K562 treated with DMSO at 1 percent for 12 hours (cell line): ENCODE data around the gene MIDN. TPM values are rescaled to one million over a fixed set of nuclear protein-coding genes. Genes with fewer than 3 reads are reported as not detected.

ENCODE experiments used
- total RNA-seq: library from RNA; unstranded; fragments of 300-600 nt; gene quantifications from 2 replicates; pipeline ENCODE4 v1.2.3, GENCODE V29; 2022; ENCODE audit not compliant: insufficient read depth

Gene MIDN
- total RNA-seq, result 28.3 and 68.2 TPM in 2 replicates

DNA sequence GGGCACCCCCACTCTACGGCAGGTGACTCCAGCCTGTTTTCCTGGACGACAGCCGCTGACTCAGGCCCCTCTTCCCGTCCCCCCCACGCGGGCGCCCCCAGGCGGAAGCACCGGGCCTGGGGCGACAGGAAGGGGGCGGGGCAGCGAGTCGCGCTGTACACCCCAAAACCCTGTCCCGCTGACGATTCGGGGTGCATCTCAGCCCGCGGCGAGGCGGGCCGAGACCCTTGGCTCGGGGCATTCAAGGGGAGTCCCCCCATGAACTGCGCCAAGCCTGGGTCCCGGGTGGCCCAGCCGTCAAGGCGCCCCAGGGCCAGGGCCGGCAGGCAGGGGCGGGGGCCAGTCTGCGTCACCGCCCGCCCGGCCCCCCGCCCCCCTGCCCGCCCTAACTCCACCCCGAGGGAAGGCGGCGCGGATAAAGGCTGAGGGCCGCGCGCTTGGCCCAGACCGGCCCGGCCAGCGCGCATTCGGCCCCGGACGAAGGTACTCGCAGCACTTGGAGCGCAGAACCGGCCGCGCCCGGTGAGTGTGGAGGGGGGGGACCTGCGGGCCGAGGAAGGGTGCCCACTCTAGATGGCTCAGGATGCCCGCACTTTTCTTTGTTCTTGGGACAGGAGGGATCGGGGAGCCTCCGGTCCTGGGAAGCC, at the start of gene MIDN:
Gene MIDN (plus strand): TSS at position 445 of the 647 bp plus-strand sequence. CDS start 1,714 bp downstream, outside the sequence.

GRCh38 chr19:1205114-1206099, 43.0 kb upstream of the MIDN start, which contains the start of gene STK11:
TSS of gene STK11 (plus strand) at chr19:1205778. CDS start at chr19:1206914, 1,136 bp downstream.

DNA sequence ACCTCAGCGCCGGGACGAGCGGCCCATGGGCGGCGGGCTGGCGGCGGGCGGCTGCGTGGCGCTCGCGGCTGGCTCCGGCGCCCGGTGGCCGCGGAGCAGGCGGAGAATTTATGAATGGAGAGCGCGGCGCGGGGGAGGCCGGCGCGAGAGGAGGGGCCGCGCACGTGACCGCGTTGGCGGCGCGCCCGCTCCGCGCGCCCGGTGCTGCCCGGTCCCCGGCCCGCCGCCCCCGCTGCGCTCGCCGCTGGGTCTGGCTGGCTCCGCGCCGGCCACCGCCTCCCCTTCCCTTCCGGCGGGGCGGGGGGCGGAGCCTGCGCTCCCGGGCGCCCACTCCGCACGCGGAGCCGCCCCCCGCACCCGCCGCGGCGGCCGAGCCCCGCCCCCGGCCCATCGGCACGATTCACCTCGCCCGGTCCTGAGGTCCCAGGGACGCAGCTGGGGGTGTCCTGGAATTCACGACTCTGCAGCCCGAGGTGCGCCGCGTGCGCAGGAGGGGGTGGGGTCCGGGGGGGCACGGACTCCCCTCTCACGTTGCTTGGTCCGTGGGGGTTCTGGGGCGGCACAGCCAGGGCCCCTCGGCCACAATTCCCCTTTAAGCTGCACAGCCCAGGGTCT, 10.5 kb upstream of the MIDN start, which contains the start of gene CBARP:
Gene CBARP (minus strand): TSS at position 252 of the 615 bp plus-strand sequence. CDS start 1,905 bp downstream, outside the sequence.

GRCh38 chr19:1241417-1242095, 6.8 kb upstream of the MIDN start, which contains the start of gene ATP5F1D:
TSS of gene ATP5F1D (plus strand) at chr19:1241751. CDS start at chr19:1241851, 100 bp downstream.

DNA sequence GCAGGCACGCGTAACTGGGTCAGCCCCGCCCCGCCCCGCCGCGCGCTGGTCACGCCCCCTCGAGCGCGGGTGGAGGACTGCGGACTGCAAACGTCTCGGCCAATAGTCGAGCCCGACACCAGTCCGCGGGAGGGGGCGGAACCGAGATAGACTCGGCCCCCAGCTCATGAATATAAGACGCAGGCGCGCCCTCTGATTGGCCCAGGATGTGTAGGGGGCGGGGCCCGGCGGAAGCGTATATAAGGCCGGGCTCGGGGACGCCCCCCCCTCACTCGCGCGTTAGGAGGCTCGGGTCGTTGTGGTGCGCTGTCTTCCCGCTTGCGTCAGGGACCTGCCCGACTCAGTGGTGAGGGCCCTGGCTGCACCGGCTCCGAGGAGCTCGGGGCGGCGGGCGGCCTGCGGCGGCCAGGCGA, 20.7 kb downstream of the MIDN start, which contains the start of gene CIRBP:
Gene CIRBP (plus strand): TSS at position 268 of the 413 bp plus-strand sequence. CDS start 1,602 bp downstream, outside the sequence.

DNA sequence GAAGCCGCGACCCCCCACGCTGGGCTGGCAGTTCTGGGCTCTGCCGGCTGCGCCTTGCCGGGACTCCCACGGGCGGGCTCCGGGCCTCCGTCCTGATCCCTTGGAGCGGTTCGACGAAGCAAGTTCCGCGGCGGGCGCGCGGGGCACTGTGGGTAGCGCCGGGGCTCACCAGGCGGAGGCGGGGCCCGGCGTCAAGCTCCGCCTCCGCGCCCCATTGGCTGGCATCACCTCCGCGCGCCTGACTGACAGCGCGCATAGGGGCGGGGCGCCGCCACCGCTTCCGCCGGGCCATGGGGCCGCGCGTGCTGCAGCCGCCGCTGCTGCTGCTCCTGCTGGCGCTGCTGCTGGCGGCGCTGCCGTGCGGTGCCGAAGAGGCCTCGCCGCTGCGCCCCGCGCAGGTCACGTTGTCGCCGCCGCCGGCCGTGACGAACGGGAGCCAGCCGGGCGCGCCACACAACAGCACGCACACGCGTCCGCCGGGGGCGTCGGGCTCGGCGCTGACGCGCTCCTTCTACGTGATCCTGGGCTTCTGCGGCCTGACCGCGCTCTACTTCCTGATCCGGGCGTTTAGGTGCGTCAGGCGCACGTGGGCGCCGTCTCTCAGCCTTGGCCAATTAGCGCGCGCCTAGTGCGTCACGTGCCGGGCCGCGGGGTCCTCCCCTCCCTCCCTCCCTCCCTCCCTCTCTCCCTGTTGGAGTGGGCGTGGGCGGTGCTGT, 27.0 kb downstream of the MIDN start, which contains the start of gene FAM174C:
Gene FAM174C (plus strand): TSS at position 271 of the 716 bp plus-strand sequence. CDS start 20 bp downstream, at position 291.

GRCh38 chr19:1285737-1286360, 37.5 kb downstream of the MIDN start, which contains the start of gene EFNA2:
TSS of gene EFNA2 (plus strand) at chr19:1285873. CDS start at chr19:1286169, 296 bp downstream.

Other genes starting within 250 kb of the MIDN start
- 0.59 TPM in 1 of 2 replicates, not detected in the other for gene GRIN3B, start 248.2 kb upstream of the MIDN start, total RNA-seq
- 149 and 231 TPM in 2 replicates for gene TMEM259, start 227.5 kb upstream of the MIDN start, total RNA-seq
- not detected in 2 replicates for gene RNU6-2, start 227.1 kb upstream of the MIDN start, total RNA-seq
- 72.3 and 126 TPM in 2 replicates for gene CNN2, start 222.0 kb upstream of the MIDN start, total RNA-seq
- gene ABCA7, start 208.5 kb upstream of the MIDN start, total RNA-seq, result 33.8 and 70.2 TPM in 2 replicates
- gene ARHGAP45, start 181.4 kb upstream of the MIDN start, total RNA-seq, result 12.9 and 15.4 TPM in 2 replicates
- gene POLR2E, start 153.2 kb upstream of the MIDN start, total RNA-seq, result 194 and 270 TPM in 2 replicates
- 819 and 1,195 TPM in 2 replicates for gene GPX4, start 144.6 kb upstream of the MIDN start, total RNA-seq
- 23.7 and 35.0 TPM in 2 replicates for gene SBNO2, start 74.3 kb upstream of the MIDN start, total RNA-seq
- 110 and 120 TPM in 2 replicates for gene STK11, start 42.8 kb upstream of the MIDN start, total RNA-seq
- 5.0 and 7.4 TPM in 2 replicates for gene CBARP, start 10.6 kb upstream of the MIDN start, total RNA-seq
- 293 and 447 TPM in 2 replicates for gene ATP5F1D, start 6.8 kb upstream of the MIDN start, total RNA-seq
- gene CIRBP, start 20.7 kb downstream of the MIDN start, total RNA-seq, result 119 and 138 TPM in 2 replicates
- 61.8 and 96.0 TPM in 2 replicates for gene FAM174C, start 26.9 kb downstream of the MIDN start, total RNA-seq
- gene EFNA2, start 37.3 kb downstream of the MIDN start, total RNA-seq, result not detected in 2 replicates
- 307 and 468 TPM in 2 replicates for gene NDUFS7, start 135.3 kb downstream of the MIDN start, total RNA-seq
- gene GAMT, start 153.0 kb downstream of the MIDN start, total RNA-seq, result 43.2 and 56.4 TPM in 2 replicates
- gene DAZAP1, start 159.0 kb downstream of the MIDN start, total RNA-seq, result 92.5 and 122 TPM in 2 replicates
- gene RPS15, start 189.8 kb downstream of the MIDN start, total RNA-seq, result 5,123 and 6,382 TPM in 2 replicates
- gene APC2, start 201.5 kb downstream of the MIDN start, total RNA-seq, result 1.0 TPM in 1 of 2 replicates, not detected in the other
- 30.4 and 46.1 TPM in 2 replicates for gene C19orf25, start 230.6 kb downstream of the MIDN start, total RNA-seq
- gene PCSK4, start 241.8 kb downstream of the MIDN start, total RNA-seq, result 3.8 TPM in 2 replicates
- 45.7 and 46.9 TPM in 2 replicates for gene REEP6, start 242.6 kb downstream of the MIDN start, total RNA-seq